HepG2 (cell line): ENCODE measurements around the gene UBA6. TPM values are rescaled to one million over a fixed set of nuclear protein-coding genes. Genes with fewer than 3 reads are reported as not detected.

Experiments
- ARNT2 ChIP-seq: sonication (generic); formaldehyde crosslinking; IDR thresholded peaks from 2 replicates; pipeline ENCODE4 v1.8.0; 2022; ENCODE audit warnings: mild to moderate bottlenecking, low read depth, missing genetic modification reagents, moderate library complexity
- E2F1 ChIP-seq: sonication (generic); formaldehyde crosslinking; IDR thresholded peaks from 2 replicates; pipeline ENCODE4 v1.5.0; 2020; ENCODE audit warnings: missing genetic modification reagents
- KDM5A ChIP-seq: fragments of 200-600 bp; sonication (generic); IDR thresholded peaks from 2 replicates; pipeline ENCODE4 v1.7.0; 2018; ENCODE audit warnings: antibody characterized with exemption, mild to moderate bottlenecking, low read length, borderline replicate concordance
- NKX3-1 ChIP-seq: sonication (generic); formaldehyde crosslinking; IDR thresholded peaks from 2 replicates; pipeline ENCODE4 v1.5.0; 2020; ENCODE audit warnings: missing genetic modification reagents
- SIX4 ChIP-seq: sonication (generic); formaldehyde crosslinking; IDR thresholded peaks from 2 replicates; pipeline ENCODE4 v1.4.0; 2020; ENCODE audit warnings: missing genetic modification reagents
- ZBTB1 ChIP-seq: sonication (generic); formaldehyde crosslinking; IDR thresholded peaks from 2 replicates; pipeline ENCODE4 v1.4.0; 2020; ENCODE audit warnings: missing genetic modification reagents, borderline replicate concordance
- ZNF264 ChIP-seq: sonication (generic); formaldehyde crosslinking; IDR thresholded peaks from 2 replicates; pipeline ENCODE4 v1.4.0; 2020; ENCODE audit warnings: missing genetic modification reagents
- ZNF3 ChIP-seq: IDR thresholded peaks from 2 replicates; pipeline ENCODE4 v1.7.0; 2017; ENCODE audit warnings: inconsistent platforms
- ZNF337 ChIP-seq: sonication (generic); formaldehyde crosslinking; IDR thresholded peaks from 2 replicates; pipeline ENCODE4 v1.5.1; 2020; ENCODE audit warnings: missing genetic modification reagents, low read depth, mild to moderate bottlenecking, borderline replicate concordance
- ZNF513 ChIP-seq: sonication (generic); formaldehyde crosslinking; conservative IDR thresholded peaks from 2 replicates; pipeline ENCODE4 v1.5.0; 2020; ENCODE audit warnings: missing genetic modification reagents
- ZNF614 ChIP-seq: IDR thresholded peaks from 2 replicates; pipeline ENCODE4 v1.6.1; 2018; ENCODE audit warnings: missing biosample characterization, missing genetic modification reagents, inconsistent platforms, borderline replicate concordance
- ZNF678 ChIP-seq: sonication (generic); formaldehyde crosslinking; IDR thresholded peaks from 2 replicates; pipeline ENCODE4 v1.4.0; 2020; ENCODE audit warnings: mild to moderate bottlenecking, missing genetic modification reagents
- ZUFSP ChIP-seq: sonication (generic); formaldehyde crosslinking; IDR thresholded peaks from 2 replicates; pipeline ENCODE4 v1.9.0; 2021; ENCODE audit warnings: missing genetic modification reagents, mild to moderate bottlenecking, borderline replicate concordance
- polyA plus RNA-seq, 8 experiments: library from polyadenylated mRNA; depleted of rRNA in 3 of 8; stranded (reverse) in 7 of 8; unstranded in 1 of 8; fragments of >200 nt; fragmentation: Illumina TruSeq in 4 of 8; extraction: Trizol in 4 of 8; gene quantifications; 2 replicates each; pipeline versions ENCODE4 v1.2.1 to v1.2.3, GENCODE V29; 2011 to 2016; ENCODE audit warnings: low read depth in 4 of 8, missing spikeins in 1 of 8, mixed read lengths in 1 of 8; ENCODE audit not compliant: insufficient read depth in 1 of 8
- total RNA-seq, 5 experiments: library from RNA; depleted of rRNA; stranded (reverse); fragments of >200 nt; fragmentation: Illumina TruSeq; extraction: Trizol; gene quantifications; 2 replicates each; pipeline ENCODE4 v1.2.3, GENCODE V29; 2016; ENCODE audit warnings: low read depth in 1 of 5
- TF ChIP-seq, protein P1 (sequence below): sonication (generic); formaldehyde crosslinking; IDR thresholded peaks from 2 replicates; pipeline ENCODE4 v1.4.0; 2020; ENCODE audit warnings: missing genetic modification reagents, borderline replicate concordance
- TF ChIP-seq, protein P2 (sequence below): sonication (generic); formaldehyde crosslinking; IDR thresholded peaks from 2 replicates; pipeline ENCODE4 v1.5.0; 2020; ENCODE audit warnings: mild to moderate bottlenecking, missing genetic modification reagents

Gene UBA6
- total and polyA plus RNA-seq, 2 of the 13 experiments (the other 11 are each of a cell fraction or from before 2014, with no cell fraction given), result 33.3 to 75.4 TPM

- TF ChIP-seq, protein P1, sequence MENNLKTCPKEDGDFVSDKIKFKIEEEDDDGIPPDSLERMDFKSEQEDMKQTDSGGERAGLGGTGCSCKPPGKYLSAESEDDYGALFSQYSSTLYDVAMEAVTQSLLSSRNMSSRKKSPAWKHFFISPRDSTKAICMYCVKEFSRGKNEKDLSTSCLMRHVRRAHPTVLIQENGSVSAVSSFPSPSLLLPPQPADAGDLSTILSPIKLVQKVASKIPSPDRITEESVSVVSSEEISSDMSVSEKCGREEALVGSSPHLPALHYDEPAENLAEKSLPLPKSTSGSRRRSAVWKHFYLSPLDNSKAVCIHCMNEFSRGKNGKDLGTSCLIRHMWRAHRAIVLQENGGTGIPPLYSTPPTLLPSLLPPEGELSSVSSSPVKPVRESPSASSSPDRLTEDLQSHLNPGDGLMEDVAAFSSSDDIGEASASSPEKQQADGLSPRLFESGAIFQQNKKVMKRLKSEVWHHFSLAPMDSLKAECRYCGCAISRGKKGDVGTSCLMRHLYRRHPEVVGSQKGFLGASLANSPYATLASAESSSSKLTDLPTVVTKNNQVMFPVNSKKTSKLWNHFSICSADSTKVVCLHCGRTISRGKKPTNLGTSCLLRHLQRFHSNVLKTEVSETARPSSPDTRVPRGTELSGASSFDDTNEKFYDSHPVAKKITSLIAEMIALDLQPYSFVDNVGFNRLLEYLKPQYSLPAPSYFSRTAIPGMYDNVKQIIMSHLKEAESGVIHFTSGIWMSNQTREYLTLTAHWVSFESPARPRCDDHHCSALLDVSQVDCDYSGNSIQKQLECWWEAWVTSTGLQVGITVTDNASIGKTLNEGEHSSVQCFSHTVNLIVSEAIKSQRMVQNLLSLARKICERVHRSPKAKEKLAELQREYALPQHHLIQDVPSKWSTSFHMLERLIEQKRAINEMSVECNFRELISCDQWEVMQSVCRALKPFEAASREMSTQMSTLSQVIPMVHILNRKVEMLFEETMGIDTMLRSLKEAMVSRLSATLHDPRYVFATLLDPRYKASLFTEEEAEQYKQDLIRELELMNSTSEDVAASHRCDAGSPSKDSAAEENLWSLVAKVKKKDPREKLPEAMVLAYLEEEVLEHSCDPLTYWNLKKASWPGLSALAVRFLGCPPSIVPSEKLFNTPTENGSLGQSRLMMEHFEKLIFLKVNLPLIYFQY, result no peak
- TF ChIP-seq ARNT2 (CRISPR knock-in tag) (no peak), E2F1 (0 out of 2 replicates have a peak, but pooled peaks have one; percentile 41), KDM5A (no peak), NKX3-1 (CRISPR knock-in tag) (peak; percentile 4; the same call in 1 of the 2 replicates), ZNF614 (no peak), ZUFSP (CRISPR knock-in tag) (no peak), ZNF3 (CRISPR knock-in tag) (no peak), ZNF513 (no peak), ZBTB1 (CRISPR knock-in tag) (no peak), ZNF337 (CRISPR knock-in tag) (no peak), ZNF264 (CRISPR knock-in tag) (no peak), SIX4 (CRISPR knock-in tag) (no peak), ZNF678 (CRISPR knock-in tag) (no peak)
- TF ChIP-seq, protein P2, sequence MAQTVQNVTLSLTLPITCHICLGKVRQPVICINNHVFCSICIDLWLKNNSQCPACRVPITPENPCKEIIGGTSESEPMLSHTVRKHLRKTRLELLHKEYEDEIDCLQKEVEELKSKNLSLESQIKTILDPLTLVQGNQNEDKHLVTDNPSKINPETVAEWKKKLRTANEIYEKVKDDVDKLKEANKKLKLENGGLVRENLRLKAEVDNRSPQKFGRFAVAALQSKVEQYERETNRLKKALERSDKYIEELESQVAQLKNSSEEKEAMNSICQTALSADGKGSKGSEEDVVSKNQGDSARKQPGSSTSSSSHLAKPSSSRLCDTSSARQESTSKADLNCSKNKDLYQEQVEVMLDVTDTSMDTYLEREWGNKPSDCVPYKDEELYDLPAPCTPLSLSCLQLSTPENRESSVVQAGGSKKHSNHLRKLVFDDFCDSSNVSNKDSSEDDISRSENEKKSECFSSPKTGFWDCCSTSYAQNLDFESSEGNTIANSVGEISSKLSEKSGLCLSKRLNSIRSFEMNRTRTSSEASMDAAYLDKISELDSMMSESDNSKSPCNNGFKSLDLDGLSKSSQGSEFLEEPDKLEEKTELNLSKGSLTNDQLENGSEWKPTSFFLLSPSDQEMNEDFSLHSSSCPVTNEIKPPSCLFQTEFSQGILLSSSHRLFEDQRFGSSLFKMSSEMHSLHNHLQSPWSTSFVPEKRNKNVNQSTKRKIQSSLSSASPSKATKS (CRISPR knock-in tag), result no peak
Observed at GRCh38 chr4:67700116-67700737, 728 bp downstream of the UBA6 start (continued).
